Suprapubic skin (tissue), 3 donors: ENCODE results near the gene USP7.

Source experiments
- CTCF ChIP-seq, 2 donors: fragments of 200-600 bp in 1 of 2; fragments of 450-650 bp in 1 of 2; sonication (generic) in 1 of 2; IDR thresholded peaks; one replicate each; pipeline ENCODE4 v1.5.1; 2016 to 2019; ENCODE audit warnings: antibody characterized with exemption in 2 of 2, mild to moderate bottlenecking in 1 of 2, moderate library complexity in 1 of 2
- EP300 ChIP-seq: sonication (generic); formaldehyde crosslinking; IDR thresholded peaks from one replicate; pipeline ENCODE4 v1.6.1; 2017; ENCODE audit warnings: antibody characterized with exemption
- POLR2A ChIP-seq, 2 donors: fragments of 450-650 bp; IDR thresholded peaks; one replicate each; pipeline ENCODE4 v1.6.1; 2017; ENCODE audit warnings: antibody characterized with exemption in 2 of 2, mild to moderate bottlenecking in 2 of 2, moderate library complexity in 2 of 2

DNA sequence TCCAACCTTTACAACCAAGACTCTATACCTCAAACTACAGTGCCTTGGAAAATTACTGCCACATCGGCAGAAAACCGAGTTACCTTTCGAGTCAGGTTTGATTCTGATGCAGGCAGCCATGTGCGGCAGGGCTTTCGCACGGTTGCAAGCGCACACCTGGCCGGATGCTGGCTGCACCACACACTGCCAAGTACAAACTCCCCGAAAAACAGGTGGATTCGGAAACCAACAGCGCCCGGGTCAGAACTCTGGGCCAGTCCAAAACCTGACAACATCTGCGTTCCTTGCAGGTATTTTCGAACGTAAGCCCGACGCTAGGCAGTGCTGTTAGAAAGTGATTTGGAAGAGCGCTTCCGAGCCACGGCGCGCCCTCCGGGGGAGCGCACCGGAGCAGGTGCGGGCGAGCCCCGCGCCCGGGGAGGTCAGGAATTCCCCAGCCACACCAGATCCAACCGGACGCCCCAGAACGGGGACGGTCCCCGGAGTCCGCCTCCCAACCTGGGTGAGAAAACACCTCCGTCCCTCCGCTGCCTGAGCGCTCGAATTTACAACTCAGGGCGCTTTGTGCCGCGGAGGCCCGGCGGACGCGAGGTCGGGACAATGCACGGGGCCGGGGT lies 1.2 kb downstream of the USP7 start:
- no peak for TF ChIP-seq CTCF (IDR thresholded peaks at IDR 0.05)
- TF ChIP-seq POLR2A (IDR thresholded peaks at IDR 0.05) = no peak
- no peak for TF ChIP-seq EP300
